GM19438 (cell line): ENCODE measurements around the gene MATN3.

Source experiments
- ATAC-seq: cut with Tn5 transposase; IDR thresholded peaks from one replicate; pipeline ENCODE4 v1.9.1; 2021; ENCODE audit warnings: low read depth; ENCODE audit not compliant: unreplicated experiment

MATN3 gene

DNA sequence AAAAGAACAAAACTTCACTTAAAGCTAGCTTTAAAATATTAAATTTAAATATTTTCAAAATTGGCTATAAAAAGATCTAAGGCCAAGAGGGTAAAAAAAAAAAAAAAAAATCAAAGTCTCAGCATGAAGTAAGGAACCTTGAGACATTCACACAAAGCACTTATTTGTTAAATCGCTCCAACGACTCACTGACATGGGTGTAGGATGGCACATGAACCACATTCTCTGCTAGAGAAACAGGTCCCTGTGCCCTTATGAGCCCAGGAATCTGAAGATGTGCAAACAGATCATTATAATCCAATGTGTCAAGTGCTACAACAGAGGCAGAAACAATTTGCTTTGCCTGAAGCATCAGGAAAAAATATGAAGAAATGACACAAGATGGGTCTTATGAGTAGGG is 25.2 kb upstream of the MATN3 start:
- no peak for ATAC-seq

GRCh38 chr2:20035955-20036666 is 23.6 kb upstream of the MATN3 start:
- ATAC-seq = no peak

- no peak for ATAC-seq
Measured at GRCh38 chr2:20034821-20035220, 22.4 kb upstream of the MATN3 start.

- ATAC-seq = no peak
Measured at GRCh38 chr2:20034218-20034617, 21.8 kb upstream of the MATN3 start.

GRCh38 chr2:20033322-20033721 is 20.9 kb upstream of the MATN3 start:
- ATAC-seq = no peak

DNA sequence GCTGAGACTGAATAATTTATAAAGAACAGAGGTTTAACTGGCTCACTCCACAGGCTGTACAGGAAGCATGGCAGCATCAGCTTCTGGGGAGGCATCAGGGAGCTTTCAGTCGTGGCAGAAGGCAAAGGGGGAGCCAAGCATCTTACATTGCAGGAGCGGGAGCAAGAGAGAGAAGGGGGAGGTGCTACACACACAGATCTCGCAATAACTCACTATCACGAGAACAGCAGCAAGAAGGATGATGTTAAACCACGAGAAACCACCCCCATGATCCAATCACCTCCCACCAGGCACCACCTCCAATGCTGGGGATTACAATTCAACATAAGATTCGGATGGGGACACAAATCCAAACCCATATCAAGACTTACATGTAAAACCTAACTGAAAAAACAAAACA is 17.8 kb upstream of the MATN3 start:
- no peak for ATAC-seq

DNA sequence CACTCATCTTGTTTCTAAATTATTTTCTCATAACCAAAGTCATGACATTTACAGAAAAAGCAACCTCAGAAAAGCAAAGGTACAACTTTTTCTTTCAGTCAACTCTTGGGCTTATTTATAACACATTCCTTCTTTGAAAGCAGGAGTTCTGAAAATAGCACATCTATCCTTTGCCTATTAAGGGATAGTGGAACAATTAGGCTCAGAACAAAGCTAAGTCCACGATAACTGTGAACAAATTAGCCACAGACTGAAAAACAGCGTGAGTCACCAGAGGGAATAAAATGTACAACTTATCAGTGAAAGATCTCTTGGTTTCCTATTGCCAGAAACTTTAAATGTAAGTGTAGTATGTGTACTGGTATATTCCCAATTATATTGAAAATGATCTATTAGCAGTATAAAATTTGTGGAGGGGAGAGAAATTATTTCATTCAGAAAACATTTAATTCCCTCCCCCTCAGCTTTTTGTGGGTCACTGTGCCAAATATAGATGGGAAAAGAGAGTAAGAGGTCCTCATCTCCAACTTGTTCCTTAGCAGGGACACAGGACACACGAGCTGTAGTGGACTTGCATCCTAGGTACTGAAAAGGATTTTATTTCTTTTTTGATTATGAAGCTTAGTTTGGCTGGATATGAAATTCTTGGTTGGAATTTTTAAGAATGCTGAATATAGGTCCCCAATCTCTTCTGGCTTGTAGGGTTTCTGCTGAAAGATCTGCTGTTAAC is 15.4 kb upstream of the MATN3 start:
- ATAC-seq = no peak

DNA sequence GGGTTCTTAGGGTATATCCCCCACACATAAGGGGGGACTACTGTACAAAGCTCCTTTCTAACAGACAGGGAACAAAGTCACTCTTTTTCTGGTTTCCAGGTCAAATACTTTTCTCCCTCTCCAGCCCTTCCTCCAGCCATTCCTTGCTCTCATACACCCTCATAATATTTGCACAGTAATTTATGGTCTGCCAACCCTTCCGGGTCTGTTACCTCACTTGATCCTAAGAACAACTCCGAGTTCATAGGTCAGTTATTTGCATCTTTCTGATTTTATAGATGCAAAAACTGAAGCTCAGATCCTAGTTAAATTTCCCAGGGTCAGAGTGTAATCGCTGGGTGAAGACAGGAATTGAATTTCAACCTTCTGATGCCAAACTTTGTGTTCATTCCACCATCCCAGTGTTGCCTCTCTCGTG is 14.8 kb upstream of the MATN3 start:
- no peak for ATAC-seq

GRCh38 chr2:20025065-20025786 is 12.8 kb upstream of the MATN3 start:
- no peak for ATAC-seq

GRCh38 chr2:20023688-20024087 is 11.2 kb upstream of the MATN3 start:
- ATAC-seq = no peak

DNA sequence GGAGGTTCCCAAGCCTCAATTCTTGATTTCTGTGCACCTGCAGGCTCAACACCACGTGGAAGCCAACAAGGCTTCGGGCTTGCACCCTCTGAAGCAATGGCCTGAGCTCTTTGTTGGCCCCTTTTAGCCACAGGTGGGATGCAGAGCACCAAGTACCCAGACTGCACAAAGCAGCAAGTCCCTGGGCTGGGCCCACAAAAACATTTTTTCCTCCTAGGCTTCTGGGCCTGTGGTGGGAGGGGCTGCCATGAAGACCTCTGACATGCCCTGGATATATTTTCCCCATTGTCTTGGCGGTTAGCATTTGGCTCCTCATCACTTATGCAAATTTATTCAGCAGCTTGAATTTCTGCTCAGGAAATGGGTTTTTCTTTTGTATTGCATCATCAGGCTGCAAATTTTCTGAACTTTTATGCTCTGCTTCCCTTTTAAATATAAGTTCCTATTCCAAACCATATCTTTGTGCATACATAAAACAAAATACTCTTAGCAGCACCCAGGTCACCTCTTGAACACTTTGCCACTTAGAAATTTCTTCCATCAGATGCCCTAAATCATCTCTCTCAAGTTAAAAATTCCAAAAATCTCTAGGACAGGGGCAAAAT is 9.0 kb upstream of the MATN3 start:
- ATAC-seq = no peak

DNA sequence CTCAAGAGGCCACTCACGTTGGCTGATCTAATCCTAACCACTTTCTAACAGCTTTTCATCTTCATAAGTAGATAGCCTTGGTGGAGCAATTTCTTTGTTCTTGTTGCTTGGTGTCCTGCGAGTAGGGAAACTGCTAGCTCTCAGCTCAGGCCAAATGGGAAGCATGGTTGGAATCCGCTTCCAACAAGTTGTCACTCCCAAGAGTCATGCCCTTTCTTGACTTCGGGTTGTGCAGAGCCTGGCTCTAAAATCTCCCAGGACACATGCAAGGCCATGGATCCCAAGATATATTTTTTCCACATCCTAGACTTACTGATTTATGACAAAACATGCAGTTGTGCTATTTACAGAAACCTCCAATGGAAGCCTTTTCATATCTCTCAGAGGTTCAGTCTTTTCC is 7.3 kb upstream of the MATN3 start:
- ATAC-seq = no peak

DNA sequence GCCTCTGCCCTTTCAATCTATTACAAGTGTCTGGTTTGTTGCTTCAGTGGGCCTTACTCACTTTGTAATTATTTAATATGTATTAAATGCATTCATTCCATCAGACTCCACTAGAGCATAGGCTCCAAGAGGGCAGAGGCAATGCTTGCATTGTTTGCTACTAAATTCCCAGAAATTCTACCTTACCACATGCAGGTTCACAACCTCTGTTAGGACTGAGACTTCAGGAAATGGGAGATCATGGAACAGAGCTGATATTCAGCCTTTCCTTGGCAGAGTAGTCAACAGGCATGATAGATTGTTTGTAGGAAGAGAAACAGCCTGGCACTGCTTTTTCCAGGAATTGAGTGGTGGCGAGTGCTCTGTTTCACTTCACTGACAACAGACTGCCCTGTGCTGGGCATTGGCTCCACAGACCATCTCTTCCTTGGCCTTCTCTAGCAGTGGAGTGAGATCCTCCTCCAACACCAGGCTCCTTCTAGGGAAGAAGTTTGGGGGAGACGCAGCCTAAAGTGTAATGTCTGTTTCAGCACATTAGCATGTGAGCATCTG is 6.2 kb upstream of the MATN3 start:
- ATAC-seq = no peak

- no peak for ATAC-seq
Measured at GRCh38 chr2:20016346-20016745, 3.9 kb upstream of the MATN3 start.

- ATAC-seq = no peak
Measured at GRCh38 chr2:20015482-20016083, 3.1 kb upstream of the MATN3 start.

DNA sequence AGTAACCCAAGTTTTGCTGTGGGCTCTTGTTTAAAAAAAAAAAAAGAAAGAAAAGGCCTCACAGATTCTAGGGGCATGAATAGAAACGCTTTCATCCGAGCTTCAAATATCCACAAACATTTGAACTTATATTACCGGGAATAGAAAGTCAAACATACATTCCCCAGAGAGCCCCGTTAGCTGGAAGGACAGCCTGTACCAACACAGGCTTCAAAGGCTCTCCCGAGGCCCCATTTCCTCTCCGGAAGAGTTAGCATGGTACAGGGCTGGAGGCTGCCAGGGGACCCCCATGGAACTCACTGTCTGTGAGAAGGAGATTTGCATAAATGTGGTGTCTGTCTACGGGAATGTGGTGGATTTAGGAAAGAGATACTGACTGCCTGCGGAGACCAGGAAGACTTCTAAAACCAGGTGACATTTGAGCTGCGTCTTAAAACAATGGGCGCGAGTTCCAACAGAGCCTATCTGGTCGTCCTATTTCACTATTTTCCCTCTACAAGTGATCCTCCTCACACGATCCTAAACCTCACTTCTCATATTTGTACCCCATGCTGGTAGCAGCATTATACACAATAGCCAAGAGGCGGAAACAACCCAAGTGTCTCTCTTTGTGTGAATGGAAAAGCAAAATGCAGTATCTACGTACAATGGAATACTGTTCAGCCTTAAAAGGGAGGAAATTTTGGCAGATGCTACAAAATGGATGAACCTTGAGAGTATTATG is 820 bp upstream of the MATN3 start:
- no peak for ATAC-seq

- no peak for ATAC-seq
Measured at GRCh38 chr2:20012032-20012281, 511 bp downstream of the MATN3 start.

- no peak for ATAC-seq
Measured at GRCh38 chr2:20011276-20012031, 1.0 kb downstream of the MATN3 start.

GRCh38 chr2:20008703-20009102 is 3.8 kb downstream of the MATN3 start:
- ATAC-seq = no peak
